ENCODE results near the gene KIR2DL3.

- TF ChIP-seq, protein P1, sequence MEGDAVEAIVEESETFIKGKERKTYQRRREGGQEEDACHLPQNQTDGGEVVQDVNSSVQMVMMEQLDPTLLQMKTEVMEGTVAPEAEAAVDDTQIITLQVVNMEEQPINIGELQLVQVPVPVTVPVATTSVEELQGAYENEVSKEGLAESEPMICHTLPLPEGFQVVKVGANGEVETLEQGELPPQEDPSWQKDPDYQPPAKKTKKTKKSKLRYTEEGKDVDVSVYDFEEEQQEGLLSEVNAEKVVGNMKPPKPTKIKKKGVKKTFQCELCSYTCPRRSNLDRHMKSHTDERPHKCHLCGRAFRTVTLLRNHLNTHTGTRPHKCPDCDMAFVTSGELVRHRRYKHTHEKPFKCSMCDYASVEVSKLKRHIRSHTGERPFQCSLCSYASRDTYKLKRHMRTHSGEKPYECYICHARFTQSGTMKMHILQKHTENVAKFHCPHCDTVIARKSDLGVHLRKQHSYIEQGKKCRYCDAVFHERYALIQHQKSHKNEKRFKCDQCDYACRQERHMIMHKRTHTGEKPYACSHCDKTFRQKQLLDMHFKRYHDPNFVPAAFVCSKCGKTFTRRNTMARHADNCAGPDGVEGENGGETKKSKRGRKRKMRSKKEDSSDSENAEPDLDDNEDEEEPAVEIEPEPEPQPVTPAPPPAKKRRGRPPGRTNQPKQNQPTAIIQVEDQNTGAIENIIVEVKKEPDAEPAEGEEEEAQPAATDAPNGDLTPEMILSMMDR (IDR thresholded peaks at IDR 0.05) = no peak
- TF ChIP-seq POLR2A (IDR thresholded peaks at IDR 0.05) = no peak
These were observed 13.7 kb upstream of the KIR2DL3 start for GRCh38 chr19:54724644-54725043.
